ENCODE data around the gene MPHOSPH9. TPM values are rescaled to one million over a fixed set of nuclear protein-coding genes. Genes with fewer than 3 reads are reported as not detected.
A peak's percentile ranks its signal among the peaks of the same experiment; 100 is the strongest.

Gene MPHOSPH9
- total RNA-seq, 1 experiment from 2014 or later = 60.5 TPM

DNA sequence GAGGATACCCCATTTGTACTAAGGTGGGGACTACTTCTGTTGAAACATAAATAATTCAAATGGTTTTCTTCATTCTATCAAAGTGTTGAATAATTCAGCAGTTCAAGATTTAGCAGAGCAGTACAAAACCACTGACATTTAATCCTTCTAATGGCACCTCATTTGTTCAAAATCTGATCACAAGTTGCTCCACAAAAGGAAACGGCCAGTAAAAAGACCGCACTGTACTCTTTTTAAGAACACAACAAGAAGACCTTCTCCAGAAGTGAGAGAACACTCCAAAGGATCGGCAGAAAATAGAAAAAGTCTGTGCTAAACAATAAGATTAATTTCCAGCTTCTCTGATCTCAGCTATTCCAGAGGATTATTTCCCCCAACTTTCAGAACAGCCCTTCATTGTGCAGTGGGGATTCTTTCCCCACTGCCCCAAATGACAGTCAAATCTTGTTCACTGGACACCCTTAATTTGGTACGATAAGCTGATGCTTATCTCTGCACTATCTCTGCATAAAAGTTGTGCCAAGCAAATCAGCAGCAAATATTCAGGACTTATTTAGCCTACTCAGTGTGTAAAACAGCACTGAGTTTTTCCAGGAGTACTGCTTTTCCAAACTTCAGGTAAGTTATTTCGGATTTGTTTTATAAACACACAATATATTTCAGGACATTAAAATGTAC is 5.2 kb downstream of the MPHOSPH9 start:
- Histone ChIP-seq H2BK12ac (ENCODE audit: insufficient read length, low read depth, low read length) (no peak overlapping the region), H2AFZ (ENCODE audit: low read length) (no peak overlapping the region), H3K4me1 (ENCODE audit: insufficient read depth, low read length) (no peaks in the 10 kb centered on the region; the same call in 1 of the 2 replicates), H4K5ac (ENCODE audit: insufficient read length, low read depth, low read length) (no peak overlapping the region), H4K91ac (ENCODE audit: insufficient read length, low read depth, low read length) (no peak overlapping the region), H3K27me3 (ENCODE audit: insufficient read depth, low read length) (no peaks in the 10 kb centered on the region), H2BK20ac (ENCODE audit: low read depth, low read length, poor library complexity, severe bottlenecking) (no peak overlapping the region), H2BK15ac (ENCODE audit: low read depth, low read length) (no peak overlapping the region), H3K79me1 (ENCODE audit: insufficient read depth, low read depth, low read length, poor library complexity, severe bottlenecking) (no peaks in the 10 kb centered on the region), H3K9me3 (ENCODE audit: control insufficient read depth, low read depth, low read length) (no peaks in the 10 kb centered on the region), H3K14ac (ENCODE audit: insufficient read depth, low read length) (no peak overlapping the region), H3K79me2 (ENCODE audit: insufficient read depth, low read length) (no peaks in the 10 kb centered on the region), H3K56ac (ENCODE audit: insufficient read length, low read depth, low read length) (no peak overlapping the region), H3K23ac (ENCODE audit: insufficient read length, low read depth, low read length) (no peak overlapping the region), H3K4ac (ENCODE audit: low read depth, low read length) (no peak overlapping the region), H3K9ac (ENCODE audit: extremely low read depth, insufficient read length, low read length) (no peak overlapping the region), H3K23me2 (ENCODE audit: insufficient read length, low read depth, low read length, poor library complexity, severe bottlenecking) (peaks cover 8% of the 10 kb centered on the region), H2AK5ac (ENCODE audit: insufficient read length, low read length) (no peak overlapping the region), H3K18ac (ENCODE audit: insufficient read length, low read depth, low read length) (no peak overlapping the region), H3T11ph (ENCODE audit: low read length) (no peak overlapping the region), H3K27ac (ENCODE audit: insufficient read length, low read depth, low read length) (no peak overlapping the region), H4K8ac (replicated peaks; ENCODE audit: insufficient read length, low read depth, low read length) (no peak overlapping the region), H3K4me2 (ENCODE audit: insufficient read depth, insufficient read length, low read length) (no peak overlapping the region), H4K20me1 (ENCODE audit: control insufficient read depth, insufficient read depth, insufficient read length) (no peaks in the 10 kb centered on the region), H2BK5ac (ENCODE audit: insufficient read length, low read length) (no peak overlapping the region), H2BK120ac (ENCODE audit: low read depth, low read length, poor library complexity, severe bottlenecking) (no peak overlapping the region)
- peaks cover 6 to 11% of the 10 kb centered on the region in 2 experiments for H3K4me1 Mint-ChIP-seq
- peaks cover 1 to 28% (median 27%) of the 10 kb centered on the region in 3 experiments; a peak in 5 of 7 replicates for H3K36me3 Mint-ChIP-seq (ENCODE audit: insufficient read depth in 1 of 3, low read depth in 3 of 3)
- no peaks in the 10 kb centered on the region for H3K9me3 Mint-ChIP-seq
- no peak for DNase-seq
- no CpG with 5 or more reads among the region's 5 CpGs for WGBS (ENCODE audit: extremely low coverage, insufficient read length, low lambda C conversion rate)
- H3K27me3 Mint-ChIP-seq (ENCODE audit: low read depth) = no peaks in the 10 kb centered on the region
- no peak overlapping the region for H3K4me3 Mint-ChIP-seq
- H3K27ac Mint-ChIP-seq = peak overlapping the region in 1 of 3 experiments; percentile 33; a peak in 2 of 7 replicates
- no peak for TF ChIP-seq CTCF (conservative IDR thresholded peaks at IDR 0.05)
